Calu3 (cell line): ENCODE results near the gene DNAJC7. TPM values are rescaled to one million over a fixed set of nuclear protein-coding genes. Genes with fewer than 3 reads are reported as not detected.
A peak's percentile ranks its signal among the peaks of the same experiment; 100 is the strongest.
"Not testable (repeated sequence)": the region's sequence is repeated elsewhere in the genome, so short reads cannot be mapped to it uniquely, and the experiment has no call there.

ENCODE experiments used
- BruUV-seq: library from RNA; stranded (reverse); fragments of 400-500 nt; replicated peaks from 2 replicates; lab custom pipeline; 2021; lab: Mats Ljungman, UMichigan
- CTCF ChIA-PET: fragments of 300-600 bp; sonication (Branson Sonifier 250); formaldehyde crosslinking; loops from one replicate; lab custom pipeline; 2022; ENCODE audit warnings: antibody characterized with exemption; lab: Charles Lee
- DNase-seq: peaks from one replicate; pipeline ENCODE4 v3.0.0; 2022
- H3K27ac Mint-ChIP-seq: one replicate; pipeline ENCODE4 v1.8.0; 2022; ENCODE audit warnings: mixed read lengths; ENCODE audit not compliant: unreplicated experiment
- H3K27me3 Mint-ChIP-seq: one replicate; pipeline ENCODE4 v1.8.0; 2022; ENCODE audit warnings: mixed read lengths; ENCODE audit not compliant: unreplicated experiment
- H3K36me3 Mint-ChIP-seq: one replicate; pipeline ENCODE4 v1.8.0; 2022; ENCODE audit warnings: mild to moderate bottlenecking, moderate library complexity, mixed read lengths; ENCODE audit not compliant: insufficient read depth, unreplicated experiment
- H3K4me1 Mint-ChIP-seq: one replicate; pipeline ENCODE4 v1.8.0; 2022; ENCODE audit warnings: mild to moderate bottlenecking, low read depth, mixed read lengths; ENCODE audit not compliant: unreplicated experiment
- H3K4me3 Mint-ChIP-seq: one replicate; pipeline ENCODE4 v1.8.0; 2022; ENCODE audit warnings: mild to moderate bottlenecking, low read depth, moderate library complexity, mixed read lengths; ENCODE audit not compliant: unreplicated experiment
- H3K9me3 Mint-ChIP-seq: one replicate; pipeline ENCODE4 v1.8.0; 2022; ENCODE audit warnings: low read depth, mixed read lengths; ENCODE audit not compliant: unreplicated experiment
- CTCF ChIP-seq: fragments of 200-600 bp; IDR thresholded peaks from one replicate; pipeline ENCODE4 v1.8.0; 2022; ENCODE audit warnings: antibody characterized with exemption; ENCODE audit not compliant: unreplicated experiment
- intact Hi-C: fragments of 100-400 bp; cut with micrococcal nuclease; formaldehyde crosslinking; loops from one replicate; pipeline ENCODE4 v1.10.0; 2022; ENCODE audit not compliant: unreplicated experiment
- total RNA-seq: library from RNA; stranded (reverse); gene quantifications from 2 replicates; pipeline ENCODE4 v1.2.3, GENCODE V29; 2022

The DNAJC7 gene
- total RNA-seq, 1 experiment from 2014 or later: 184 TPM

- no TSS peak for BruUV-seq
- Mint-ChIP-seq H3K36me3 (peaks cover 52% of the 10 kb centered on the region), H3K27me3 (no peaks in the 10 kb centered on the region), H3K27ac (no peak overlapping the region), H3K4me3 (no peak overlapping the region), H3K4me1 (peaks cover 55% of the 10 kb centered on the region), H3K9me3 (no peaks in the 10 kb centered on the region)
- no peak for TF ChIP-seq CTCF
- intact Hi-C loops: no loop called here
- DNase-seq: no peak
- CTCF ChIA-PET: no interaction called here
These were observed 6.2 kb downstream of the DNAJC7 start for GRCh38 chr17:42010898-42011516.

GRCh38 chr17:42010266-42010680, 7.0 kb downstream of the DNAJC7 start:
- CTCF ChIA-PET, intact Hi-C loops, DNase-seq, H3K4me3 Mint-ChIP-seq, H3K27ac Mint-ChIP-seq, H3K27me3 Mint-ChIP-seq, BruUV-seq, H3K9me3 Mint-ChIP-seq: not testable (repeated sequence)
- peaks cover 45% of the 10 kb centered on the region for H3K36me3 Mint-ChIP-seq
- H3K4me1 Mint-ChIP-seq: peaks cover 52% of the 10 kb centered on the region

- H3K36me3 Mint-ChIP-seq: peaks cover 35% of the 10 kb centered on the region
- H3K9me3 Mint-ChIP-seq: no peaks in the 10 kb centered on the region
- no peaks in the 10 kb centered on the region for H3K27me3 Mint-ChIP-seq
- BruUV-seq: no TSS peak
- DNase-seq: no peak
- TF ChIP-seq CTCF: no peak
- peaks cover 62% of the 10 kb centered on the region for H3K4me1 Mint-ChIP-seq
- H3K4me3 Mint-ChIP-seq: no peak overlapping the region
- intact Hi-C loops: no loop called here
- CTCF ChIA-PET: interaction anchor here (0.5 to 1.3 kb wide), 3 partner anchors 8 to 157 kb away, joined by 3 to 7 read pairs (median 4); partner anchors contain the start of gene DNAJC7
- H3K27ac Mint-ChIP-seq: no peak overlapping the region
These were observed 8.1 kb downstream of the DNAJC7 start for GRCh38 chr17:42009170-42009569.

GRCh38 chr17:42005166-42005565, 12.1 kb downstream of the DNAJC7 start:
- DNase-seq: no peak

More at GRCh38 chr17:42005166-42005565, 12.1 kb downstream of the DNAJC7 start:
- CTCF ChIA-PET: interaction anchor here (0.6 to 5.8 kb wide), 4 partner anchors 8 to 1105 kb away, joined by 3 to 38 read pairs (median 4); partner anchors contain the start of gene DNAJC7
- H3K4me3 Mint-ChIP-seq: no peak overlapping the region
- H3K27me3 Mint-ChIP-seq: no peaks in the 10 kb centered on the region
- TF ChIP-seq CTCF: no peak
- peaks cover 72% of the 10 kb centered on the region for H3K4me1 Mint-ChIP-seq
- H3K9me3 Mint-ChIP-seq: no peaks in the 10 kb centered on the region
- H3K36me3 Mint-ChIP-seq: peaks cover 47% of the 10 kb centered on the region
- peak overlapping the region; percentile 67 for H3K27ac Mint-ChIP-seq
- BruUV-seq: no TSS peak
- intact Hi-C loops: no loop called here
